ENCODE results near the gene PLCB3.

GRCh38 chr11:64232967-64233315 lies 18.4 kb upstream of the PLCB3 start:
- TF ChIP-seq, protein P1, sequence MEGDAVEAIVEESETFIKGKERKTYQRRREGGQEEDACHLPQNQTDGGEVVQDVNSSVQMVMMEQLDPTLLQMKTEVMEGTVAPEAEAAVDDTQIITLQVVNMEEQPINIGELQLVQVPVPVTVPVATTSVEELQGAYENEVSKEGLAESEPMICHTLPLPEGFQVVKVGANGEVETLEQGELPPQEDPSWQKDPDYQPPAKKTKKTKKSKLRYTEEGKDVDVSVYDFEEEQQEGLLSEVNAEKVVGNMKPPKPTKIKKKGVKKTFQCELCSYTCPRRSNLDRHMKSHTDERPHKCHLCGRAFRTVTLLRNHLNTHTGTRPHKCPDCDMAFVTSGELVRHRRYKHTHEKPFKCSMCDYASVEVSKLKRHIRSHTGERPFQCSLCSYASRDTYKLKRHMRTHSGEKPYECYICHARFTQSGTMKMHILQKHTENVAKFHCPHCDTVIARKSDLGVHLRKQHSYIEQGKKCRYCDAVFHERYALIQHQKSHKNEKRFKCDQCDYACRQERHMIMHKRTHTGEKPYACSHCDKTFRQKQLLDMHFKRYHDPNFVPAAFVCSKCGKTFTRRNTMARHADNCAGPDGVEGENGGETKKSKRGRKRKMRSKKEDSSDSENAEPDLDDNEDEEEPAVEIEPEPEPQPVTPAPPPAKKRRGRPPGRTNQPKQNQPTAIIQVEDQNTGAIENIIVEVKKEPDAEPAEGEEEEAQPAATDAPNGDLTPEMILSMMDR (conservative IDR thresholded peaks at IDR 0.05 in 1 of 2, IDR thresholded peaks at IDR 0.05 in 1 of 2; ENCODE audit: low read depth in 1 of 2, low read length in 2 of 2) = no peak
- no peak for TF ChIP-seq EZH2 (IDR thresholded peaks at IDR 0.05; ENCODE audit: low read length, missing control alignments)

Data from fibroblast of lung (primary cell).